MM.1S (cell line): ENCODE results near the gene OPRL1.

Experiments used
- DNase-seq: peaks from one replicate; pipeline ENCODE4 v3.0.0-alpha.2; 2015
- H2AFZ ChIP-seq: fragments of 300-600 bp; sonication (generic); 2 replicates; pipeline ENCODE4 v1.6.0; 2016; ENCODE audit warnings: antibody characterized with exemption, low read length
- H3F3A ChIP-seq: fragments of 300-600 bp; sonication (generic); 2 replicates; pipeline ENCODE4 v1.6.1; 2016; ENCODE audit warnings: mild to moderate bottlenecking, antibody characterized with exemption, low read length, moderate library complexity, mixed read lengths; ENCODE audit not compliant: insufficient read depth
- H3K27ac ChIP-seq: fragments of 300-600 bp; sonication (generic); 2 replicates; pipeline ENCODE4 v1.5.1; 2016; ENCODE audit warnings: mild to moderate bottlenecking, low read length
- H3K27me3 ChIP-seq: fragments of 300-600 bp; sonication (generic); replicated peaks from 2 replicates; pipeline ENCODE4 v1.6.0; 2016; ENCODE audit warnings: low read length; ENCODE audit not compliant: insufficient read depth
- H3K36me3 ChIP-seq: fragments of 300-600 bp; sonication (generic); replicated peaks from 2 replicates; pipeline ENCODE4 v1.6.1; 2016; ENCODE audit warnings: mild to moderate bottlenecking, low read length, mixed read lengths; ENCODE audit not compliant: insufficient read depth
- H3K4me1 ChIP-seq: fragments of 300-600 bp; sonication (generic); 2 replicates; pipeline ENCODE4 v1.6.1; 2016; ENCODE audit warnings: low read length, mixed read lengths
- H3K4me2 ChIP-seq: fragments of 300-600 bp; sonication (generic); 2 replicates; pipeline ENCODE4 v1.6.0; 2016; ENCODE audit warnings: low read depth, low read length
- H3K4me3 ChIP-seq: fragments of 300-600 bp; sonication (generic); 2 replicates; pipeline ENCODE4 v1.5.1; 2016; ENCODE audit warnings: low read length, mixed read lengths
- H3K79me2 ChIP-seq: fragments of 300-600 bp; sonication (generic); 2 replicates; pipeline ENCODE4 v1.6.1; 2016; ENCODE audit warnings: mixed run types, low read length, mixed read lengths
- H3K9ac ChIP-seq: fragments of 300-600 bp; sonication (generic); 2 replicates; pipeline ENCODE4 v1.6.1; 2016; ENCODE audit warnings: low read length, mixed read lengths
- H3K9me2 ChIP-seq: fragments of 300-600 bp; sonication (generic); replicated peaks from 2 replicates; pipeline ENCODE4 v1.6.1; 2016; ENCODE audit warnings: mild to moderate bottlenecking, low read length, mixed read lengths; ENCODE audit not compliant: insufficient read depth
- H3K9me3 ChIP-seq: fragments of 300-600 bp; sonication (generic); replicated peaks from 2 replicates; pipeline ENCODE4 v1.6.1; 2016; ENCODE audit warnings: mild to moderate bottlenecking, low read length, mixed read lengths; ENCODE audit not compliant: insufficient read depth
- H4K20me1 ChIP-seq: fragments of 300-600 bp; sonication (generic); 2 replicates; pipeline ENCODE4 v1.6.1; 2016; ENCODE audit warnings: mild to moderate bottlenecking, low read length, moderate library complexity, mixed read lengths; ENCODE audit not compliant: insufficient read depth
- EZH2 ChIP-seq: fragments of 300-600 bp; sonication (generic); optimal IDR thresholded peaks from 2 replicates; pipeline ENCODE3; 2017; ENCODE audit warnings: low read depth, mild to moderate bottlenecking, antibody characterized with exemption, low read length, mixed read lengths
- EZH2phosphoT487 ChIP-seq: fragments of 300-600 bp; sonication (generic); IDR thresholded peaks from 2 replicates; pipeline ENCODE4 v1.6.1; 2018; ENCODE audit warnings: antibody characterized with exemption, low read length
- TF ChIP-seq, protein P1 (sequence below): fragments of 300-600 bp; sonication (generic); IDR thresholded peaks from 2 replicates; pipeline ENCODE4 v1.5.1; 2016; ENCODE audit warnings: antibody characterized with exemption, low read length, mixed read lengths

OPRL1 gene

DNA sequence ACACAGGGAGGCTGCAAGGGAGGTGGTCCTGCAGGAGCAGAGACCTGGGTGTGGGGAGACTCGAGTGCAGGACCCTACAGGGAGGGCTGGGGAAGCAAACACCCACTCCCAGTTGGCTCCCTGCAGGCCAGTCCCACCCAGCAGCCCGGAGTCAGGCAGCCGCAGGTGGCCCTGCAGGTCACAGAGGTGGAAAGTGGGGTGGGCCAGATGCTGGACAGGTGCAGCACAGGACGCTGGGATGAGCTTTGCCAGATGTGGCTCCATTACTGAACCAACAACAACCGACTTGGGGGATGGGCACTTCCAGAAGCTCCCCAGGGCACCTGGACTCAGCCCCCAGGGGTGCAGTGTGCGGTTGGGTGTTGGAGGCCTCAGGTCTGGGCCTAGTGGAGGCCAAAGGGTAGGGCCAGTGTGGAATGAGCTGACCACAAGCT lies 57.7 kb downstream of the OPRL1 start:
- H3K4me1 ChIP-seq: no peaks in the 10 kb centered on the region
- H2AFZ ChIP-seq: no peak overlapping the region
- peaks cover 60% of the 10 kb centered on the region for H3K27me3 ChIP-seq
- H3K36me3 ChIP-seq: no peaks in the 10 kb centered on the region
- H3K4me3 ChIP-seq: no peak overlapping the region
- H3K9ac ChIP-seq: no peak overlapping the region
- no peak for DNase-seq
- H3K27ac ChIP-seq: no peak overlapping the region
- no peaks in the 10 kb centered on the region for H3K79me2 ChIP-seq
- peaks cover 4% of the 10 kb centered on the region for H3F3A ChIP-seq
- H3K4me2 ChIP-seq: no peak overlapping the region
- no peaks in the 10 kb centered on the region for H3K9me2 ChIP-seq
- no peaks in the 10 kb centered on the region for H3K9me3 ChIP-seq
- TF ChIP-seq, protein P1, sequence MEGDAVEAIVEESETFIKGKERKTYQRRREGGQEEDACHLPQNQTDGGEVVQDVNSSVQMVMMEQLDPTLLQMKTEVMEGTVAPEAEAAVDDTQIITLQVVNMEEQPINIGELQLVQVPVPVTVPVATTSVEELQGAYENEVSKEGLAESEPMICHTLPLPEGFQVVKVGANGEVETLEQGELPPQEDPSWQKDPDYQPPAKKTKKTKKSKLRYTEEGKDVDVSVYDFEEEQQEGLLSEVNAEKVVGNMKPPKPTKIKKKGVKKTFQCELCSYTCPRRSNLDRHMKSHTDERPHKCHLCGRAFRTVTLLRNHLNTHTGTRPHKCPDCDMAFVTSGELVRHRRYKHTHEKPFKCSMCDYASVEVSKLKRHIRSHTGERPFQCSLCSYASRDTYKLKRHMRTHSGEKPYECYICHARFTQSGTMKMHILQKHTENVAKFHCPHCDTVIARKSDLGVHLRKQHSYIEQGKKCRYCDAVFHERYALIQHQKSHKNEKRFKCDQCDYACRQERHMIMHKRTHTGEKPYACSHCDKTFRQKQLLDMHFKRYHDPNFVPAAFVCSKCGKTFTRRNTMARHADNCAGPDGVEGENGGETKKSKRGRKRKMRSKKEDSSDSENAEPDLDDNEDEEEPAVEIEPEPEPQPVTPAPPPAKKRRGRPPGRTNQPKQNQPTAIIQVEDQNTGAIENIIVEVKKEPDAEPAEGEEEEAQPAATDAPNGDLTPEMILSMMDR: no peak
- TF ChIP-seq EZH2phosphoT487 (no peak), EZH2 (no peak)
- no peaks in the 10 kb centered on the region for H4K20me1 ChIP-seq

- no peak overlapping the region for H3K27ac ChIP-seq
- H2AFZ ChIP-seq: no peak overlapping the region
- no peaks in the 10 kb centered on the region for H3K79me2 ChIP-seq
- no peaks in the 10 kb centered on the region for H3K4me1 ChIP-seq
- no peak for DNase-seq
- H4K20me1 ChIP-seq: no peaks in the 10 kb centered on the region
- TF ChIP-seq EZH2 (no peak), EZH2phosphoT487 (no peak)
- TF ChIP-seq, protein P1: no peak
- H3K4me2 ChIP-seq: no peak overlapping the region
- H3K9me3 ChIP-seq: no peaks in the 10 kb centered on the region
- no peak overlapping the region for H3K9ac ChIP-seq
- H3K9me2 ChIP-seq: no peaks in the 10 kb centered on the region
- H3K4me3 ChIP-seq: no peak overlapping the region
- H3K27me3 ChIP-seq: peaks cover 67% of the 10 kb centered on the region
- peaks cover 4% of the 10 kb centered on the region for H3F3A ChIP-seq
- H3K36me3 ChIP-seq: no peaks in the 10 kb centered on the region
Observed at GRCh38 chr20:64138276-64138815, 58.5 kb downstream of the OPRL1 start.

DNA sequence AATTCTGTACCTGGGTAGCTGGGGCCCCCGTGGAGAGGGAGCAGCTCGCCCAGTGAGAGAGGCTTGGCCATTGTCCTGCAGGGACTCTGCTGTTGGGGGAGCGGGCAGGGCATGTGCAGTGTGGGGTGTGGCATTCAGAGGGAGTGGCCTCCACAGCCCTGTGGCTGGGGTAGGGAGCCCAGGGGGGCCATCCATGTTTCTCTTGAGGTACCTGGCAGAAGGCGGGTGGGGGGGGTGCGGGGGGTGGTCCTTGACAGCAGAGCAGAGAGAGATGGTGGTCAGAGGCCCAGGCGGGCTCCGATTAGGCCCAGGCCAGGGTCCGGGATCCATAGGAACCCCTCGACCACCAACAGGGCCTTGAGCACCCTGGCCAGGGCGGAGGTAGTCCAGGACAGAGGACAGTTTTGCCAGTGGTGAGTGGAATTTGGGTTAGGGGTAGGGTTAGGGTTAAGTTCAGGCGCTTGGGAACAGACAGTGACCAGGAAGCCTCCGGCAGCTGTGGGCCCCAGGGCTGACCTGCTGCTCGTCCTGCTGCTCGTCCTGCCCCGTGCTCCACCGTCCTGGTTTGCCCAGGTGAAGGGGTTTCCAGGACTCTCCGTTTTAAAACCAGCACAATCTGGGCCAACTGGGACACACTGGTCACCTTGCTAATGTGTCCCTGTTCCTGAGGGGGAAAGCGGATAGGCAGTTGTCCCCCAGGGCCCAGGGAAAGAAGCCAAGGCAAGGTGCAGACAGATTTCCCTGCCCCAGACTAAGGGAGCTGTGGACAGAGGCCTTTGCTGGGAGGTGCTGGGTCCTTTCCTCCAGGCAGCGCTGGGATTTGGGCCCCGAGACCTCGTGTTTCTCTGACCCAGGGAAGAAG lies 59.5 kb downstream of the OPRL1 start:
- Histone ChIP-seq H3K9ac (no peak overlapping the region), H3K9me2 (no peaks in the 10 kb centered on the region), H3K4me1 (no peaks in the 10 kb centered on the region), H3K4me2 (no peak overlapping the region), H3K27me3 (peaks cover 71% of the 10 kb centered on the region), H2AFZ (no peak overlapping the region), H3K9me3 (no peaks in the 10 kb centered on the region), H3K4me3 (no peak overlapping the region), H4K20me1 (no peaks in the 10 kb centered on the region), H3F3A (no peaks in the 10 kb centered on the region), H3K79me2 (no peaks in the 10 kb centered on the region), H3K36me3 (no peaks in the 10 kb centered on the region), H3K27ac (no peak overlapping the region)
- no peak for TF ChIP-seq EZH2
- no peak for TF ChIP-seq EZH2phosphoT487
- TF ChIP-seq, protein P1: no peak
- no peak for DNase-seq
